Body of pancreas (tissue), 4 donors: ENCODE results near the gene STAU1. TPM values are rescaled to one million over a fixed set of nuclear protein-coding genes. Genes with fewer than 3 reads are reported as not detected.

Experiments used
- ATAC-seq: fragments of 150-250 bp; one replicate; pipeline ENCODE4 v1.9.1; 2016
- DNase-seq, 4 donors: peaks; one replicate each; pipeline ENCODE4 v3.0.0-alpha.2; 2019
- H3K27ac ChIP-seq, 4 donors: fragments of 200-600 bp; sonication (generic); 1 replicate in 3 of 4; 2 replicates in 1 of 4; pipeline versions ENCODE4 v1.5.1 to v1.6.1; 2016 to 2019; ENCODE audit warnings: mild to moderate bottlenecking in 1 of 4, mixed read lengths in 1 of 4, moderate library complexity in 1 of 4
- H3K27me3 ChIP-seq, 2 donors: fragments of 200-600 bp; sonication (generic); one replicate each; pipeline ENCODE4 v1.6.0; 2016; ENCODE audit warnings: mild to moderate bottlenecking in 1 of 2
- H3K36me3 ChIP-seq, 2 donors: fragments of 200-600 bp; sonication (generic); replicated peaks in 1 of 2; 2 replicates each; pipeline ENCODE4 v1.5.1; 2016; ENCODE audit warnings: low read depth in 2 of 2; ENCODE audit not compliant: insufficient read depth in 1 of 2
- H3K4me1 ChIP-seq: fragments of 200-600 bp; sonication (generic); one replicate; pipeline ENCODE4 v1.6.0; 2016
- H3K4me3 ChIP-seq, 2 donors: fragments of 200-600 bp; sonication (generic); 1 replicate in 1 of 2; 2 replicates in 1 of 2; pipeline ENCODE4 v1.5.1; 2016 to 2019
- H3K9me3 ChIP-seq, 3 donors: fragments of 200-600 bp; sonication (generic); 1 replicate in 2 of 3; 2 replicates in 1 of 3; pipeline ENCODE4 v1.5.1; 2016
- CTCF ChIP-seq, 7 experiments: fragments of 450-650 bp in 4 of 7; fragments of 200-600 bp in 3 of 7; sonication (generic) in 3 of 7; IDR thresholded peaks; one replicate each; pipeline ENCODE4 v1.5.1; 2016 to 2019; ENCODE audit warnings: antibody characterized with exemption in 7 of 7
- POLR2A ChIP-seq, 3 donors: fragments of 450-650 bp; IDR thresholded peaks; one replicate each; pipeline ENCODE4 v1.6.1; 2016; ENCODE audit warnings: antibody characterized with exemption in 3 of 3, mild to moderate bottlenecking in 2 of 3
- WGBS, 2 donors: methylation state at CpG; one replicate each; pipeline ENCODE4 v1.1.5; 2017; 5-methylcytosine and 5-hydroxymethylcytosine counted together
- intact Hi-C: fragments of 100-400 bp; cut with DNase I; formaldehyde crosslinking; loops from one replicate; pipeline ENCODE4 v1.15.1; 2023
- total RNA-seq, 2 donors: library from RNA; depleted of rRNA; stranded (reverse); fragments of >200 nt; gene quantifications; one replicate each; pipeline ENCODE4 v1.1.0, GENCODE V29; 2016

Gene STAU1
- 10 to 100 TPM; 50.4 to 78.3 TPM for total RNA-seq

GRCh38 chr20:49187851-49188641, at the start of gene STAU1:
Gene STAU1, minus strand, starts transcription at chr20:49188334. Its CDS starts 22,133 bp downstream, at chr20:49166201.
- H3K4me1 ChIP-seq, result peaks cover 34% of the 10 kb centered on the region
- H3K27ac ChIP-seq, result peak within 1 kb of the TSS; percentile 88 to 98 (median 92)
- WGBS, 2 donors, result 0% methylated on average over 32 to 66 of the region's 89 CpGs
- no peaks in the 10 kb centered on the region for H3K9me3 ChIP-seq
- peak; percentile 60 to 90 (median 87) for TF ChIP-seq POLR2A (IDR thresholded peaks at IDR 0.05)
- TF ChIP-seq CTCF (IDR thresholded peaks at IDR 0.05), result no peak
- ATAC-seq (peak; percentile 96), DNase-seq (peak; percentile 95 to 98 (median 97))
- intact Hi-C loops, result no loop called here
- peak within 1 kb of the TSS; percentile 59 to 62 for H3K4me3 ChIP-seq
- no peaks in the 10 kb centered on the region for H3K27me3 ChIP-seq
- H3K36me3 ChIP-seq, result no peaks in the 10 kb centered on the region

GRCh38 chr20:49237531-49237930, 49.4 kb upstream of the STAU1 start:
- Histone ChIP-seq H3K4me3 (no peak overlapping the region), H3K4me1 (no peaks in the 10 kb centered on the region), H3K9me3 (no peaks in the 10 kb centered on the region), H3K27me3 (no peaks in the 10 kb centered on the region), H3K36me3 (peaks cover 19 to 55% of the 10 kb centered on the region in 2 donors), H3K27ac (no peak overlapping the region)
- DNase-seq (no peak), ATAC-seq (no peak)
- TF ChIP-seq CTCF (IDR thresholded peaks at IDR 0.05), result no peak
- no peak for TF ChIP-seq POLR2A (IDR thresholded peaks at IDR 0.05)
- intact Hi-C loops, result no loop called here
- WGBS, 2 donors, result 89 to 91% methylated on average over 4 of the region's 4 CpGs

GRCh38 chr20:49236301-49236700, 48.2 kb upstream of the STAU1 start:
- DNase-seq (no peak), ATAC-seq (no peak)
- Histone ChIP-seq H3K4me3 (no peak overlapping the region), H3K9me3 (no peaks in the 10 kb centered on the region), H3K4me1 (no peaks in the 10 kb centered on the region), H3K27me3 (no peaks in the 10 kb centered on the region), H3K36me3 (peaks cover 19 to 49% of the 10 kb centered on the region in 2 donors), H3K27ac (no peak overlapping the region)
- intact Hi-C loops, result no loop called here
- 91% methylated on average over 9 of the region's 9 CpGs for WGBS, 2 donors
- TF ChIP-seq POLR2A (IDR thresholded peaks at IDR 0.05) (no peak), CTCF (IDR thresholded peaks at IDR 0.05) (no peak)

GRCh38 chr20:49234831-49235230, 46.7 kb upstream of the STAU1 start:
- 93 to 94% methylated on average over 6 of the region's 6 CpGs for WGBS, 2 donors
- TF ChIP-seq CTCF (IDR thresholded peaks at IDR 0.05) (no peak), POLR2A (IDR thresholded peaks at IDR 0.05) (no peak)
- no peak overlapping the region for H3K27ac ChIP-seq
- DNase-seq (no peak), ATAC-seq (no peak)
- no peaks in the 10 kb centered on the region for H3K9me3 ChIP-seq
- H3K27me3 ChIP-seq, result no peaks in the 10 kb centered on the region
- H3K4me1 ChIP-seq, result no peaks in the 10 kb centered on the region
- intact Hi-C loops, result no loop called here
- peaks cover 19 to 54% of the 10 kb centered on the region in 2 donors for H3K36me3 ChIP-seq
- no peak overlapping the region for H3K4me3 ChIP-seq

- DNase-seq, result no peak
- intact Hi-C loops, result no loop called here
Measured at GRCh38 chr20:49233226-49233625, 45.1 kb upstream of the STAU1 start.

More at GRCh38 chr20:49233226-49233625, 45.1 kb upstream of the STAU1 start:
- Histone ChIP-seq H3K4me3 (no peak overlapping the region), H3K9me3 (no peaks in the 10 kb centered on the region), H3K27ac (no peak overlapping the region), H3K4me1 (no peaks in the 10 kb centered on the region), H3K27me3 (no peaks in the 10 kb centered on the region), H3K36me3 (peaks cover 15 to 53% of the 10 kb centered on the region in 2 donors)
- no peak for TF ChIP-seq CTCF (IDR thresholded peaks at IDR 0.05)
- no peak for TF ChIP-seq POLR2A (IDR thresholded peaks at IDR 0.05)
- 89 to 90% methylated on average over 10 of the region's 10 CpGs for WGBS, 2 donors
- no peak for ATAC-seq
